GDM1 (cell line): Measurements from ENCODE around the gene CCDC74B.
A peak's percentile ranks its signal among the peaks of the same experiment; 100 is the strongest.
"Not testable (repeated sequence)": the region's sequence is repeated elsewhere in the genome, so short reads cannot be mapped to it uniquely, and the experiment has no call there.

Experiments
- DNase-seq: peaks from one replicate; lab custom pipeline; 2025; lab: John Stamatoyannopoulos, UW

The CCDC74B gene

GRCh38 chr2:130145006-130145414 lies at the start of gene CCDC74B:
TSS of gene CCDC74B (minus strand) at chr2:130145112. CDS start at chr2:130144996, 116 bp downstream.
- not testable (repeated sequence) for DNase-seq

GRCh38 chr2:130193824-130194223 lies 48.9 kb upstream of the CCDC74B start:
- DNase-seq: not testable (repeated sequence)

- DNase-seq: not testable (repeated sequence)
These were observed 47.5 kb upstream of the CCDC74B start for GRCh38 chr2:130192451-130192850.

GRCh38 chr2:130191319-130191718 lies 46.4 kb upstream of the CCDC74B start:
- not testable (repeated sequence) for DNase-seq

GRCh38 chr2:130190237-130190636 lies 45.3 kb upstream of the CCDC74B start:
- DNase-seq: no peak

GRCh38 chr2:130188958-130189357 lies 44.0 kb upstream of the CCDC74B start:
- not testable (repeated sequence) for DNase-seq

- not testable (repeated sequence) for DNase-seq
These were observed 43.2 kb upstream of the CCDC74B start for GRCh38 chr2:130187859-130188792.

- no peak for DNase-seq
These were observed 42.4 kb upstream of the CCDC74B start for GRCh38 chr2:130187268-130187667.

GRCh38 chr2:130186391-130186790 lies 41.5 kb upstream of the CCDC74B start:
- DNase-seq: no peak

- DNase-seq: no peak
These were observed 41.0 kb upstream of the CCDC74B start for GRCh38 chr2:130185896-130186295.

GRCh38 chr2:130185436-130185835 lies 40.5 kb upstream of the CCDC74B start:
- no peak for DNase-seq

GRCh38 chr2:130183512-130184373 lies 38.8 kb upstream of the CCDC74B start:
- no peak for DNase-seq

GRCh38 chr2:130182826-130183511 lies 38.1 kb upstream of the CCDC74B start:
- not testable (repeated sequence) for DNase-seq

GRCh38 chr2:130181880-130182682 lies 37.2 kb upstream of the CCDC74B start, which contains the start of gene MZT2B:
TSS of gene MZT2B (plus strand) at chr2:130182262. CDS start at chr2:130182283, 21 bp downstream.
- peak; percentile 85 for DNase-seq

- DNase-seq: peak; percentile 91
These were observed 36.5 kb upstream of the CCDC74B start, which contains the start of gene SMPD4 for GRCh38 chr2:130181325-130181879. TSS of gene SMPD4 (minus strand) at chr2:130181602. CDS start at chr2:130176592, 5,010 bp downstream.

- not testable (repeated sequence) for DNase-seq
These were observed 35.8 kb upstream of the CCDC74B start for GRCh38 chr2:130180404-130181324.

GRCh38 chr2:130174866-130175265 lies 30.0 kb upstream of the CCDC74B start:
- DNase-seq: not testable (repeated sequence)

GRCh38 chr2:130169896-130170295 lies 25.0 kb upstream of the CCDC74B start:
- no peak for DNase-seq

GRCh38 chr2:130169163-130169562 lies 24.3 kb upstream of the CCDC74B start:
- not testable (repeated sequence) for DNase-seq
